ENCODE measurements around the gene FAM177A1.
A peak's percentile ranks its signal among the peaks of the same experiment; 100 is the strongest.
"Not testable (repeated sequence)": the region's sequence is repeated elsewhere in the genome, so short reads cannot be mapped to it uniquely, and the experiment has no call there.

The FAM177A1 gene

GRCh38 chr14:35046048-35046750 lies at the start of gene FAM177A1:
Gene FAM177A1 (plus strand): TSS chr14:35046272. CDS start chr14:35046464, 192 bp downstream.
- peak; percentile 97 to 98 for DNase-seq (ENCODE audit: low read depth in 2 of 2)

DNA sequence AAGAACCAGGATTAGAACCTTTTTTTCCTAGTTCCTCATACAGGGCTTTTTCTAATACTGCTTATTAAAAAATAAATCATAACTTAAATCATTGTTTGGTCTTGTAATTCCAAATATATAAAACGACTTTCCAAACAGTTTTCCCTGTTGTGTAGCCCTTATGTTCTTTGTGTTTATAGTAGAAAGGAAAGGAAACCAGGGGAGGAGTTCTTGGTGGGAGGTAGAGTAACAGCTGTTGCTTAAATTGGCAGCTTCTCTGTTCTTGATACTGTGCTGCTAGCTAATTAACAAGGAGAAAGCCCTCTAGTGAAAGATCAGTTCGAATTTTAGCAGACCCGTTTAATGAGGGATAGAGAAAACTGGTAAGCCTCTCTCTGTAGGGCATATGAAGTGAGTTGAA lies 48.3 kb upstream of the FAM177A1 start:
- no peak for DNase-seq (ENCODE audit: low read depth in 2 of 2)

DNA sequence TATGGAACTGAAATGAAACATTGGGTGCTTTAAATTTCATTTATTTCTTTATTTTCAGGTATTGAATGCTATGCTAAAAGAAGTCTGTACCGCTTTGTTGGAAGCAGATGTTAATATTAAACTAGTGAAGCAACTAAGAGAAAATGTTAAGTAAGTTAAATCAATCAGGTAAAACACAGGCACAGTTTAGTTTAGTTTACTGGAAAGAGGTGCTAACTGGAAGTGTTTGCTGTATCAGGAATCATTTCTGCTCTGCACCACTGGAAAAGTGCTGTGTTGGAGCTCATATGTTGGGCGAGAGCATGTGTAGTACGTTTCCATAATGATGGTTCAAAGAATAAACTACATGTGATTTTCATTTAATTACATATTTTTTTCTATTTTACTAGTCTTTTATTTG lies 46.6 kb upstream of the FAM177A1 start:
- DNase-seq (ENCODE audit: low read depth in 2 of 2): no peak

GRCh38 chr14:35001621-35002020 lies 44.5 kb upstream of the FAM177A1 start:
- no peak for DNase-seq (ENCODE audit: low read depth in 2 of 2)

GRCh38 chr14:35004839-35005238 lies 41.2 kb upstream of the FAM177A1 start:
- DNase-seq (ENCODE audit: low read depth in 2 of 2): no peak

DNA sequence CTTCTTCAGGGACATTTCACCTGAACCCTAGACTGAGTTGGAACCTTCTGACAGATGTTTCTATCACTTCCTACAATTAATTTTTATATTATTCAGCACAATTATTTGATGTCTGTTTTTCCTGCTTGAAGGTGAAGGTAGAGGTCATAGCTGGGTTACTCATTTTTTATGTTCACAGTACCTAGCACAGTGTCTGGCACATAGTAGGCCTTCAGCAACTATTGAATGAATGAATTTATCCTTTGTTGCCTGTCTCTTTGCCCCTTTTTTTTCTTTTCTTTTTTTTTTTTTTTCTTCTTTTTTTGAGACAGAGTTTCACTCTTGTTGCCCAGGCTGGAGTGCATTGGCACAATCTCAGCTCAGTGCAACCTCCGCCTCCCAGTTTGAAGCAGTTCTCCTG lies 29.5 kb upstream of the FAM177A1 start:
- DNase-seq (ENCODE audit: low read depth in 2 of 2): no peak

- DNase-seq (ENCODE audit: low read depth in 2 of 2): no peak
These were observed 25.4 kb upstream of the FAM177A1 start for GRCh38 chr14:35020713-35021112.

GRCh38 chr14:35028435-35028834 lies 17.6 kb upstream of the FAM177A1 start:
- no peak for DNase-seq (ENCODE audit: low read depth in 2 of 2)

- DNase-seq (ENCODE audit: low read depth in 2 of 2): no peak
These were observed 13.5 kb upstream of the FAM177A1 start for GRCh38 chr14:35032562-35032961.

GRCh38 chr14:35034440-35034833 lies 11.6 kb upstream of the FAM177A1 start:
- DNase-seq (ENCODE audit: low read depth in 2 of 2): no peak

DNA sequence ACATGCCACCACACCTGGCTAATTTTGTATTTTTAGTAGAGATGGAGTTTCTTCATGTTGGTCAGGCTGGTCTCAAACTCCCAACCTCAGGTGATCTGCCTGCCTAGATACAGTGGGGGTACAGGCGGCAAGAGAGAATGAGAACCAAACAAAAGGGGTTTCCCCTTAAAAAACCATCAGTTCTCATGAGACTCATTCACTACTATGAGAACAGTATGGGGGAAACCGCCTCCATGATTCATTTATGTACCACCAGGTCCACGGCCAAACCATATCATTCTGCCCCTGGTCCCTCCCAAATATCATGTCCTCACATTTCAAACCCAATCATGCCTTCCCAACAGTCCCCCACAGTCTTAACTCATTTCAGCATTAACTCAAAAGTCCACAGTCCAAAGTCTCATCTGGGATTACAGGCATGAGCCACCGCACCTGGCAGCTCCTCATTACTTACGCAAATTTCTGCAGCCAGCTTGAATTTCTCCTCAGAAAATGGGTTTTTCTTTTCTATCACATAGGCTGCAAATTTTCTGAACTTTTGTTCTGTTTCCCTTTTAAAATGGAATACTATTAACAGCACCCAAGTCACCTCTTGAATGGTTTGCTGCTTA lies 11.0 kb upstream of the FAM177A1 start:
- not testable (repeated sequence) for DNase-seq (ENCODE audit: low read depth in 2 of 2)

DNA sequence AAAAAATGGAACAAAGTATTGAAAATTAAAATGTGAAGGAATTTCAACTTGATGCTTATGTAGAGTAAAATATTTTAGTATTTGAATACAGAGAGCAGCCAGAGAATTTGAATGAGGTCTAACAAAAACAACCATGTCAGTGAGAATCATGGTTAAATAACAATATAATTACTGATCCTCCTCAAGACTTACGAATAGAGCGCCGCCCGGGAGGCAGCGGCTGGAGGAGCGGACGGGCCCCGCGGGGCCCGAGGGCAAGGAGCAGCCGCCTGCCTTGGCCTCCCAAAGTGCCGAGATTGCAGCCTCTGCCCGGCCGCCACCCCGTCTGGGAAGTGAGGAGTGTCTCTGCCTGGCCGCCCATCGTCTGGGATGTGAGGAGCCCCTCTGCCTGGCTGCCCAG lies 7.8 kb upstream of the FAM177A1 start:
- not testable (repeated sequence) for DNase-seq (ENCODE audit: low read depth in 2 of 2)

- DNase-seq (ENCODE audit: low read depth in 2 of 2): no peak
These were observed 3.4 kb upstream of the FAM177A1 start for GRCh38 chr14:35042632-35043031.

DNA sequence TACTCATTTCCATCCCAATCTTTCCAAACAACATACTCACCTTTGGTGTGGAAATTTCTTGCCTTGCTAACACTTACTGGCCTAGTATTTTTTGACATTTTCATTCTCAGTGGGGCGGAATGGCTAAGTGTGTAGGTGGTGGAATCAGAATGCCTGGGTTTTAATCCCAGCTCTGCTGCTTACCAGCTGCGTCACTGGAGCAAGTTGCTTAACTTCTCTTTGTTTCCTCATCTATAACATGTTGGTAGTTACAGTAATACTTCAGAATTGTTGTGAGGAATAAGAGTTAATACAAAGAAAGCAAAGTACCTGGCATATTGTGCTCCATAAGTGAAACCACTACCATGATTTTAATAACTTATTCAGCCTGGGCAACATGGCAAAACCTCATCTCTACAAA lies 3.0 kb upstream of the FAM177A1 start:
- DNase-seq (ENCODE audit: low read depth in 2 of 2): no peak

DNA sequence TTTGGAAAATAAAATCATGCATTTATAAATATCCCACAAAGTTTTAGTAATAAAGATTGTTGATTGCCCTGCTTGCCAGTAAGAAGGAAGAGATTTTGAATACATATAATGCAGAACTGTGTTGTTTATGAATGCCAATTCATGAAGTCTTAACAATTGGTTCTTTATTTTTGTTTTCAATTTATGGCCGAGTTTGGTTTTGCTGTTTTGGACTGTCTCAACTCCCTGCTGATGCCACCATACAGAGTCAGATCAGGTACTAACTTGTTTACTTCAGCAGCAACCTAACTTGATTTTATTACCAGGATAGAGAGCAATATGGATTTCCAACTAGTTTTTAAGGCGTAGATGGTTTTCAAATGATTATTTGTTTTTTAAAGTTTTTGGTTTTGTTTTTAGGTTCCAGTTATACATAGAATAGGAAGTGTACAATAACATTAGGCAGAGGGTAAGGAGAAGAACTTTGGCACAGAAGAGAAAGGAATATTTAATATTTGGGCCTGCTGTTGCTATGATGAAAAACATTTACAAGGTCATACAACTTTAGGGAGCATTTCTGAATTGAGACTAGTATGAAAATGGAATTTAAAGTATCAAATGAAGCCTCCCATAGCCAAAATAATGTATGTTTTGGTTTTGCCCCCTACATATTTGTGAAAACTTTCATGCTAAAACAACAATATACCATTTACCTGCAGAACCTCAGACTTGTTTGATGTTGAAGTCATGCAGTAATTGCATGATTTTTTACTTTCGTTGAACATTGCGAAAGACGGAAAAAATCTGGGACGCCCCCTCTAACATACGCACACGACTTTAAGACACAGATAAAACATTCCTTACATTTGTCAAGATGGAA lies 904 bp upstream of the FAM177A1 start:
- DNase-seq (ENCODE audit: low read depth in 2 of 2): no peak

GRCh38 chr14:35045798-35046047 lies 349 bp upstream of the FAM177A1 start:
- no peak for DNase-seq (ENCODE audit: low read depth in 2 of 2)

GRCh38 chr14:35046751-35047536 lies 872 bp downstream of the FAM177A1 start:
- no peak for DNase-seq (ENCODE audit: low read depth in 2 of 2)

DNA sequence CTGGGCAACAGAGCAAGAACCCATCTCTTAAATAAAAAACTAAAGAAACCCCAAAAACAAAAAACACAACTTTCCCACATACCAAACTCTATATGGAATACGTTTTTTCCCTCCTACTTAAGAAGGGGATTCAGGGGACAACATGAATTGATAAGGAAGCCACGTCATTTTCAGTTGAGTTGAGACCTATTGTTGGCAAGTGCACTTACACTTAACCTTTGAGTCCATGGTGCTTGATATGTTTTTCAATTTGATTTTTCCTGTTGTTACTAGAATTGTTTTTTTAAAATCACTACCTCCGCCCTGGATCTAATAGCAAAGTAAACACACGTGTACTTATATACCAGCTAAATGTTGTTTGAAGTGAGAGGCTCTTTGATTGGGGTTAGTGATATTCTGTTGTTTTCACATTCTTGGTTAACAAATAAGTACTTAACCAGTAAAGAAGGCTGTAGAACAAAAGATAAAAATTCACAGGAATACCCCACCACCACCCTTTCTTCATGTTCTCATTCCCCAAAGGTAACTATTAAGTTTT lies 2.0 kb downstream of the FAM177A1 start:
- DNase-seq (ENCODE audit: low read depth in 2 of 2): no peak

DNA sequence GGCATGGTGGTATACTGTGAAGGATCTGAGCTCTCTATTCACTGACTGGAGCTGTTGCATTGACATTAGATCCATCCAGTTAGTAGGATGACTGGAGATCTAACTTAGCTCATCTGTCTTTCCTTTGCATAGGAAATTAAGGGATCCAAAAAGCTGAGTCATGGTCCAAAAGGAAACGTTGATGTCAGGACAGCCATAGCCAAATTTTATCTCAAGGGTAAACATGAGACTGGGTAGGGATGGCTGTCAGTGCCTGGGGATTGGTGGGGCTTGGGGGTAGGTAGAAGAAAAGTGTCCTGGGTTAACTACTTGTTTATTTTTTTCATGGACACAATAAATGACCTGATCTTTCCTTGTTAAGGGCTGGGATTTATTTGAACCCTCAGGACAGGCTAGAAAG lies 4.6 kb downstream of the FAM177A1 start:
- DNase-seq (ENCODE audit: low read depth in 2 of 2): no peak

DNA sequence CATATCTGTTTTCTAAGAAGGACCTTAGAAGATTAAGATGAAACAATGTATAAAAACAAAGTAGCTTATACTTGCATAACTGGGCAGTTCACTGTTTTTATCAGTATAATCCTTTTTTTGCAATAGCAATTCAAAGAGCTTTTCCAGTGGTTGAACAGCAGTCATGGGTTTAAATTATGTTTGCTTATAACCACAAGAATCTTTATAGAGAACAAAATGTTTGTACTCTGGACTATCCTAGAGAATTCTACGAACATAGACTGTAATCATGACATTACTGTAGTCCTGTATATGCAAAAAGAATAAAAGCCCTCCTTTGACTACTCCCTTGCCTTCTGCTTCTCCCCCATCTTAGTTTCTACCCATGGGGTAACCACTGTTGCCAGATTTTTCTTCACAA lies 5.7 kb downstream of the FAM177A1 start:
- DNase-seq (ENCODE audit: low read depth in 2 of 2): no peak

DNA sequence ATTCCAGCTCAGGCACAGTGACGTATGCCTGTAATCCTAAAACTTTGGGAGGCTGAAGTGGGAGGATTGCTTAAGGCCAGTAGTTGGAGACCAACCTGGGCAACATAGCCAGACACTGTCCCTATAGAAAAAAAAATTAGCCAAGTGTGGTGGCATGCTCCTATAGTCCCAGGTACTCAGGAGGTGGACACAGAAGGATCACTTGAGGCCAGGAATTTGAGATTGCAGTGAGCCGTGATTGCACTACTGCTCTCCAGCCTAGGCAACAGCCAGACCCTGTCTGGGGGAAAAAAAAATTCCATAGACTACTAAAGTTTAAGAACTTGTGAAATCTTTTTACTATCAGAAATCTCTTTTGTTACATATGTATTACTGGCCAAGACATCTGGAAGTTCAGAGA lies 6.6 kb downstream of the FAM177A1 start:
- DNase-seq (ENCODE audit: low read depth in 2 of 2): no peak

All from stimulated activated CD8-positive, alpha-beta memory T cell treated with anti-CD3 and anti-CD28 coated beads, Interleukin-7, amount 100 ng/mL, for 4 hours (primary cell).